Measurements from ENCODE around the gene WHRN. TPM values are rescaled to one million over a fixed set of nuclear protein-coding genes. Genes with fewer than 3 reads are reported as not detected.

The WHRN gene
- total and polyA plus RNA-seq, 2 of the 8 experiments (the other 6 are each of a cell fraction or from before 2014, with no cell fraction given), result 4.4 to 7.7 TPM

GRCh38 chr9:114516913-114517312 lies 11.6 kb upstream of the WHRN start:
- Histone ChIP-seq H4K8ac (ENCODE audit: extremely low read depth, insufficient read depth, low read length) (no peak overlapping the region), H4K20me1 (replicated peaks in 1 of 2; ENCODE audit: control insufficient read depth in 1 of 2, insufficient read depth in 2 of 2, low read length in 2 of 2) (no peaks in the 10 kb centered on the region), H3K4ac (replicated peaks; ENCODE audit: insufficient read length, low read depth, low read length) (no peak overlapping the region), H3K9ac (replicated peaks in 1 of 4; ENCODE audit: extremely low read depth in 1 of 4, low read depth in 3 of 4, low read length in 3 of 4) (no peak overlapping the region; a peak in 1 of 7 replicates), H4K5ac (ENCODE audit: insufficient read length, low read depth, low read length) (no peak overlapping the region), H3K56ac (replicated peaks; ENCODE audit: insufficient read length, low read depth, low read length) (no peak overlapping the region), H2BK20ac (ENCODE audit: low read length) (no peak overlapping the region), H2BK12ac (ENCODE audit: low read depth, low read length) (no peak overlapping the region), H3K9me3 (ENCODE audit: insufficient read depth in 2 of 2, low read depth in 1 of 2, low read length in 1 of 2) (no peaks in the 10 kb centered on the region), H2AFZ (ENCODE audit: low read length) (no peak overlapping the region), H3K27me3 (replicated peaks in 1 of 4; ENCODE audit: control insufficient read depth in 3 of 4, extremely low read depth in 1 of 4, insufficient read depth in 3 of 4, low read length in 3 of 4) (peaks cover 0 to 2% (median 0%) of the 10 kb centered on the region in 4 experiments; a peak in 2 of 7 replicates), H4K91ac (replicated peaks; ENCODE audit: insufficient read length, low read length) (no peak overlapping the region), H3K36me3 (ENCODE audit: control insufficient read depth in 2 of 4, insufficient read depth in 4 of 4, low read length in 3 of 4) (no peaks in the 10 kb centered on the region), H3K23me2 (ENCODE audit: low read depth, low read length) (no peaks in the 10 kb centered on the region), H2BK5ac (ENCODE audit: low read depth, low read length) (no peak overlapping the region), H3K79me1 (ENCODE audit: low read depth, low read length) (no peaks in the 10 kb centered on the region), H3K79me2 (ENCODE audit: control insufficient read depth in 1 of 2, insufficient read depth in 2 of 2, low read length in 2 of 2) (no peaks in the 10 kb centered on the region), H3K14ac (ENCODE audit: insufficient read length) (no peak overlapping the region), H2BK15ac (ENCODE audit: low read length) (no peak overlapping the region), H3K4me2 (ENCODE audit: insufficient read depth in 1 of 2, low read depth in 2 of 2, low read length in 2 of 2) (no peak overlapping the region), H3K4me3 (ENCODE audit: extremely low read depth in 1 of 4, insufficient read depth in 2 of 4, low read depth in 3 of 4, low read length in 4 of 4) (no peak overlapping the region), H2BK120ac (replicated peaks; ENCODE audit: low read depth, low read length) (no peak overlapping the region), H2AK5ac (ENCODE audit: low read depth, low read length) (no peak overlapping the region), H3K27ac (ENCODE audit: low read depth, low read length) (no peak overlapping the region), H3K18ac (ENCODE audit: extremely low read depth, low read length) (no peak overlapping the region), H3K23ac (ENCODE audit: insufficient read length) (no peak overlapping the region), H3K4me1 (replicated peaks in 1 of 4; ENCODE audit: control insufficient read depth in 3 of 4, insufficient read depth in 4 of 4, low read length in 3 of 4) (no peaks in the 10 kb centered on the region)
- ChIA-PET CTCF (ENCODE audit: partially characterized antibody) (interaction anchor here (0.5 to 3.0 kb wide), 4 partner anchors 10 to 418 kb away, joined by 3 to 14 read pairs (median 4); partner anchors contain the start of gene KIF12), POLR2A (ENCODE audit: partially characterized antibody) (no interaction called here)
- no peak for FAIRE-seq
- no peak for DNase-seq (ENCODE audit: low read depth in 1 of 2, low spot score in 2 of 2)
- WGBS, 2 experiments (ENCODE audit: extremely low coverage in 1 of 2, insufficient coverage in 1 of 2, insufficient read length in 1 of 2, insufficient replicate concordance in 2 of 2, low coverage in 1 of 2, low lambda C conversion rate in 2 of 2, missing lambda C conversion rate in 1 of 2), result 83% methylated on average over 7 of the region's 7 CpGs; no CpG with 5 or more reads in 1 of the 2 experiments
- TF ChIP-seq YY1 (IDR thresholded peaks at IDR 0.05; ENCODE audit: low read depth, low read length) (no peak), JUND (IDR thresholded peaks at IDR 0.05; ENCODE audit: low read length) (no peak), FOSL1 (IDR thresholded peaks at IDR 0.05; ENCODE audit: insufficient read depth, low read depth, low read length) (no peak), KDM1A (IDR thresholded peaks at IDR 0.05; ENCODE audit: borderline replicate concordance, low read length) (no peak), TBP (IDR thresholded peaks at IDR 0.05; ENCODE audit: low read depth, low read length) (no peak), ZNF274 (IDR thresholded peaks at IDR 0.05; ENCODE audit: borderline replicate concordance, extremely low read depth, low read length) (no peak), BRCA1 (IDR thresholded peaks at IDR 0.05; ENCODE audit: low read depth, low read length) (no peak), EGR1 (IDR thresholded peaks at IDR 0.05; ENCODE audit: borderline replicate concordance, low read depth, low read length) (no peak), SRF (IDR thresholded peaks at IDR 0.05; ENCODE audit: low read depth, low read length) (no peak), ASH2L (IDR thresholded peaks at IDR 0.05; ENCODE audit: low read length) (no peak), EZH2 (IDR thresholded peaks at IDR 0.05; ENCODE audit: low read depth, low read length, severe bottlenecking) (no peak), SP1 (IDR thresholded peaks at IDR 0.05; ENCODE audit: low read depth, low read length) (no peak), CTCF (IDR thresholded peaks at IDR 0.05; ENCODE audit: control extremely low read depth in 1 of 3, insufficient read depth in 1 of 3, low read depth in 1 of 3, low read length in 3 of 3) (no peak)

Data from H1 (cell line).